HepG2 (cell line): ENCODE results near the gene ACTR3. TPM values are rescaled to one million over a fixed set of nuclear protein-coding genes. Genes with fewer than 3 reads are reported as not detected.

Experiments
- ARNTL ChIP-seq: sonication (generic); formaldehyde crosslinking; IDR thresholded peaks from 2 replicates; pipeline ENCODE4 v1.4.0; 2020; ENCODE audit warnings: mild to moderate bottlenecking, missing genetic modification reagents
- BCL6 ChIP-seq: IDR thresholded peaks from 2 replicates; pipeline ENCODE4 v1.6.1; 2016; ENCODE audit warnings: missing genetic modification reagents, missing compliant biosample characterization
- DPF2 ChIP-seq: sonication (generic); formaldehyde crosslinking; IDR thresholded peaks from 2 replicates; pipeline ENCODE4 v1.4.0; 2020; ENCODE audit warnings: mild to moderate bottlenecking, low read depth, missing genetic modification reagents, borderline replicate concordance
- FOSL2 ChIP-seq: sonication (generic); formaldehyde crosslinking; IDR thresholded peaks from 2 replicates; pipeline ENCODE4 v1.4.0; 2020; ENCODE audit warnings: missing genetic modification reagents
- FOXM1 ChIP-seq: sonication (generic); formaldehyde crosslinking; IDR thresholded peaks from 2 replicates; pipeline ENCODE4 v1.5.0; 2020; ENCODE audit warnings: missing genetic modification reagents
- HOXA5 ChIP-seq: sonication (generic); formaldehyde crosslinking; IDR thresholded peaks from 2 replicates; pipeline ENCODE4 v1.4.0; 2020; ENCODE audit warnings: missing genetic modification reagents
- KAT7 ChIP-seq: IDR thresholded peaks from 2 replicates; pipeline ENCODE4 v1.6.1; 2018; ENCODE audit warnings: borderline replicate concordance, missing compliant biosample characterization
- KLF12 ChIP-seq: sonication (generic); formaldehyde crosslinking; IDR thresholded peaks from 2 replicates; pipeline ENCODE4 v1.4.0; 2020; ENCODE audit warnings: missing genetic modification reagents, borderline replicate concordance
- NFIC ChIP-seq: IDR thresholded peaks from 2 replicates; pipeline ENCODE4 v1.6.1; 2012; ENCODE audit warnings: mild to moderate bottlenecking, low read length, inconsistent platforms
- NR2F6 ChIP-seq, 2 experiments: IDR thresholded peaks; 2 replicates each; pipeline ENCODE4 v1.6.1; 2016; ENCODE audit warnings: antibody characterized with exemption in 1 of 2, mild to moderate bottlenecking in 1 of 2
- SIX1 ChIP-seq: sonication (generic); formaldehyde crosslinking; IDR thresholded peaks from 2 replicates; pipeline ENCODE4 v1.4.0; 2020; ENCODE audit warnings: missing genetic modification reagents, borderline replicate concordance
- SIX4 ChIP-seq: sonication (generic); formaldehyde crosslinking; IDR thresholded peaks from 2 replicates; pipeline ENCODE4 v1.4.0; 2020; ENCODE audit warnings: missing genetic modification reagents
- SOX13 ChIP-seq, 3 experiments: fragments of 450-650 bp in 1 of 3; sonication (generic) in 1 of 3; formaldehyde crosslinking in 1 of 3; IDR thresholded peaks in 2 of 3; conservative IDR thresholded peaks in 1 of 3; 2 replicates each; pipeline versions ENCODE4 v1.5.0 to v1.6.1; 2016 to 2020; ENCODE audit warnings: antibody characterized with exemption in 1 of 3, mild to moderate bottlenecking in 1 of 3, missing compliant biosample characterization in 1 of 3, missing genetic modification reagents in 1 of 3, moderate library complexity in 1 of 3
- SRF ChIP-seq: IDR thresholded peaks from 2 replicates; pipeline ENCODE4 v1.6.1; 2011; ENCODE audit warnings: mild to moderate bottlenecking, low read depth, low read length, moderate library complexity
- ZNF296 ChIP-seq: sonication (generic); formaldehyde crosslinking; conservative IDR thresholded peaks from 2 replicates; pipeline ENCODE4 v1.5.0; 2020; ENCODE audit warnings: mild to moderate bottlenecking, missing genetic modification reagents
- ZNF414 ChIP-seq: sonication (generic); formaldehyde crosslinking; IDR thresholded peaks from 2 replicates; pipeline ENCODE4 v1.5.0; 2020; ENCODE audit warnings: missing genetic modification reagents
- ZNF777 ChIP-seq: sonication (generic); formaldehyde crosslinking; IDR thresholded peaks from 2 replicates; pipeline ENCODE4 v1.4.0; 2020; ENCODE audit warnings: missing genetic modification reagents
- ZSCAN12 ChIP-seq: sonication (generic); formaldehyde crosslinking; IDR thresholded peaks from 2 replicates; pipeline ENCODE4 v1.9.0; 2021; ENCODE audit warnings: mild to moderate bottlenecking, missing genetic modification reagents
- polyA plus RNA-seq, 8 experiments: library from polyadenylated mRNA; depleted of rRNA in 3 of 8; stranded (reverse) in 7 of 8; unstranded in 1 of 8; fragments of >200 nt; fragmentation: Illumina TruSeq in 4 of 8; extraction: Trizol in 4 of 8; gene quantifications; 2 replicates each; pipeline versions ENCODE4 v1.2.1 to v1.2.3, GENCODE V29; 2011 to 2016; ENCODE audit warnings: low read depth in 4 of 8, missing spikeins in 1 of 8, mixed read lengths in 1 of 8; ENCODE audit not compliant: insufficient read depth in 1 of 8
- total RNA-seq, 5 experiments: library from RNA; depleted of rRNA; stranded (reverse); fragments of >200 nt; fragmentation: Illumina TruSeq; extraction: Trizol; gene quantifications; 2 replicates each; pipeline ENCODE4 v1.2.3, GENCODE V29; 2016; ENCODE audit warnings: low read depth in 1 of 5
- TF ChIP-seq, protein P1 (sequence below): sonication (generic); formaldehyde crosslinking; IDR thresholded peaks from 2 replicates; pipeline ENCODE4 v1.5.1; 2020; ENCODE audit warnings: mild to moderate bottlenecking, missing genetic modification reagents
- TF ChIP-seq, protein P2 (sequence below): sonication (generic); formaldehyde crosslinking; IDR thresholded peaks from 2 replicates; pipeline ENCODE4 v1.4.0; 2020; ENCODE audit warnings: missing genetic modification reagents
- TF ChIP-seq, protein P3 (sequence below): sonication (generic); formaldehyde crosslinking; IDR thresholded peaks from 2 replicates; pipeline ENCODE4 v1.4.0; 2020; ENCODE audit warnings: missing genetic modification reagents, borderline replicate concordance

The ACTR3 gene
- total and polyA plus RNA-seq, 2 of the 13 experiments (the other 11 are each of a cell fraction or from before 2014, with no cell fraction given): 123 to 225 TPM

DNA sequence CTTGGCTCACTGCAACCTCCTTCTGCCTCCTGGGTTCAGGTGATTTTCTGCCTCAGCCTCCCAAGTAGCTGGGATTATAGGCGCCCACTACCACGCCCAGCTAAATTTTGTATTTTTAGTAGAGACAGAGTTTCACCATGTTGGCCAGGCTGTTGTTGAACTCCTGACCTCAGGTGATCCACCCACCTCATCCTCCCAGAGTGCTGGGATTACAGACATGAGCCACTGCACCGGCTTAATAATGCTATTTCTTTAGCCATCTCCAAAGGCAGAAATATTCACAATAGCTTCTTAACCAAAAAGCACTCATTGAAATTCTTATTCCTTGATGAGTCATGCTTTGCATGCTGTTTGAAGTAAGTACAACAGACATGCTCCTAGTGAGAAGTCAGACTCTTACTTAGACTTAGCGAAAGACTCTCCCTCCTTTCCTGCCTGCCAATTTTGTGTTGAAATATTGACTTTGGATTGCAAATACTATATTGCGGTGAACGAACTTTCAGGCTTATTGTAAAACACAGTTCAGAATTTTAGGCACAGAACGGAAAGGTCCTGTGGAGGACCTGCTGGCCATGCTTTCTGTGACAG is 4.4 kb downstream of the ACTR3 start (continued):
- TF ChIP-seq NR2F6 (IDR thresholded peaks at IDR 0.05): peak; percentile 77
- TF ChIP-seq NR2F6 (CRISPR knock-in tag; IDR thresholded peaks at IDR 0.05): peak; percentile 74
- peak; percentile 69; the same call in 1 of the 2 replicates for TF ChIP-seq HOXA5 (CRISPR knock-in tag)
- no peak for TF ChIP-seq FOXM1 (CRISPR knock-in tag)
- TF ChIP-seq, protein P1, sequence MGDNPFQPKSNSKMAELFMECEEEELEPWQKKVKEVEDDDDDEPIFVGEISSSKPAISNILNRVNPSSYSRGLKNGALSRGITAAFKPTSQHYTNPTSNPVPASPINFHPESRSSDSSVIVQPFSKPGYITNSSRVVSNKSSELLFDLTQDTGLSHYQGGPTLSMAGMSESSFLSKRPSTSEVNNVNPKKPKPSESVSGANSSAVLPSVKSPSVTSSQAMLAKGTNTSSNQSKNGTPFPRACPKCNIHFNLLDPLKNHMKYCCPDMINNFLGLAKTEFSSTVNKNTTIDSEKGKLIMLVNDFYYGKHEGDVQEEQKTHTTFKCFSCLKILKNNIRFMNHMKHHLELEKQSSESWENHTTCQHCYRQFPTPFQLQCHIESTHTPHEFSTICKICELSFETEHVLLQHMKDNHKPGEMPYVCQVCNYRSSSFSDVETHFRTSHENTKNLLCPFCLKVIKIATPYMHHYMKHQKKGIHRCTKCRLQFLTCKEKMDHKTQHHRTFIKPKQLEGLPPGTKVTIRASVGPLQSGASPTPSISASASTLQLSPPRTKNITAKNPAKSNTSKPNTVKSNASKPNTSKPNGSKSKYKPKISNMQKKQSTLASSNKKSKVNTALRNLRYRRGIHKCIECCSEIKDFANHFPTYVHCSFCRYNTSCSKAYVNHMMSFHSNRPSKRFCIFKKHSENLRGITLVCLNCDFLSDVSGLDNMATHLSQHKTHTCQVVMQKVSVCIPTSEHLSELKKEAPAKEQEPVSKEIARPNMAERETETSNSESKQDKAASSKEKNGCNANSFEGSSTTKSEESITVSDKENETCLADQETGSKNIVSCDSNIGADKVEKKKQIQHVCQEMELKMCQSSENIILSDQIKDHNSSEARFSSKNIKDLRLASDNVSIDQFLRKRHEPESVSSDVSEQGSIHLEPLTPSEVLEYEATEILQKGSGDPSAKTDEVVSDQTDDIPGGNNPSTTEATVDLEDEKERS: 0 out of 2 replicates have a peak, but pooled peaks have one; percentile 32
- peak; percentile 59 for TF ChIP-seq DPF2 (CRISPR knock-in tag)
- TF ChIP-seq SOX13 (IDR thresholded peaks at IDR 0.05): peak; percentile 10; the same call in 1 of the 2 replicates
- TF ChIP-seq SOX13 (CRISPR knock-in tag; conservative IDR thresholded peaks at IDR 0.05 in 1 of 2, IDR thresholded peaks at IDR 0.05 in 1 of 2): peak in 1 of 2 experiments; percentile 71; a peak in 2 of 4 replicates
- TF ChIP-seq FOSL2 (CRISPR knock-in tag): peak; percentile 84
- TF ChIP-seq, protein P2, sequence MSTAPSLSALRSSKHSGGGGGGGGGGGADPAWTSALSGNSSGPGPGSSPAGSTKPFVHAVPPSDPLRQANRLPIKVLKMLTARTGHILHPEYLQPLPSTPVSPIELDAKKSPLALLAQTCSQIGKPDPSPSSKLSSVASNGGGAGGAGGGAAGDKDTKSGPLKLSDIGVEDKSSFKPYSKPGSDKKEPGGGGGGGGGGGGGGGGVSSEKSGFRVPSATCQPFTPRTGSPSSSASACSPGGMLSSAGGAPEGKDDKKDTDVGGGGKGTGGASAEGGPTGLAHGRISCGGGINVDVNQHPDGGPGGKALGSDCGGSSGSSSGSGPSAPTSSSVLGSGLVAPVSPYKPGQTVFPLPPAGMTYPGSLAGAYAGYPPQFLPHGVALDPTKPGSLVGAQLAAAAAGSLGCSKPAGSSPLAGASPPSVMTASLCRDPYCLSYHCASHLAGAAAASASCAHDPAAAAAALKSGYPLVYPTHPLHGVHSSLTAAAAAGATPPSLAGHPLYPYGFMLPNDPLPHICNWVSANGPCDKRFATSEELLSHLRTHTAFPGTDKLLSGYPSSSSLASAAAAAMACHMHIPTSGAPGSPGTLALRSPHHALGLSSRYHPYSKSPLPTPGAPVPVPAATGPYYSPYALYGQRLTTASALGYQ: no peak
- no peak for TF ChIP-seq SIX4 (CRISPR knock-in tag)
- 0 out of 2 replicates have a peak, but pooled peaks have one; percentile 65 for TF ChIP-seq ZNF414 (CRISPR knock-in tag)
- TF ChIP-seq SIX1 (CRISPR knock-in tag): 0 out of 2 replicates have a peak, but pooled peaks have one; percentile 20
- no peak for TF ChIP-seq KLF12 (CRISPR knock-in tag)
- peak; percentile 72; the same call in 1 of the 2 replicates for TF ChIP-seq KAT7 (CRISPR knock-in tag)
- no peak for TF ChIP-seq ZNF296 (CRISPR knock-in tag)
- peak; percentile 63; the same call in 1 of the 2 replicates for TF ChIP-seq BCL6 (CRISPR knock-in tag)
- no peak for TF ChIP-seq SRF
- TF ChIP-seq ZSCAN12 (CRISPR knock-in tag): no peak
- peak; percentile 43; the same call in 1 of the 2 replicates for TF ChIP-seq NFIC
- TF ChIP-seq ZNF777 (CRISPR knock-in tag): no peak
- TF ChIP-seq, protein P3, sequence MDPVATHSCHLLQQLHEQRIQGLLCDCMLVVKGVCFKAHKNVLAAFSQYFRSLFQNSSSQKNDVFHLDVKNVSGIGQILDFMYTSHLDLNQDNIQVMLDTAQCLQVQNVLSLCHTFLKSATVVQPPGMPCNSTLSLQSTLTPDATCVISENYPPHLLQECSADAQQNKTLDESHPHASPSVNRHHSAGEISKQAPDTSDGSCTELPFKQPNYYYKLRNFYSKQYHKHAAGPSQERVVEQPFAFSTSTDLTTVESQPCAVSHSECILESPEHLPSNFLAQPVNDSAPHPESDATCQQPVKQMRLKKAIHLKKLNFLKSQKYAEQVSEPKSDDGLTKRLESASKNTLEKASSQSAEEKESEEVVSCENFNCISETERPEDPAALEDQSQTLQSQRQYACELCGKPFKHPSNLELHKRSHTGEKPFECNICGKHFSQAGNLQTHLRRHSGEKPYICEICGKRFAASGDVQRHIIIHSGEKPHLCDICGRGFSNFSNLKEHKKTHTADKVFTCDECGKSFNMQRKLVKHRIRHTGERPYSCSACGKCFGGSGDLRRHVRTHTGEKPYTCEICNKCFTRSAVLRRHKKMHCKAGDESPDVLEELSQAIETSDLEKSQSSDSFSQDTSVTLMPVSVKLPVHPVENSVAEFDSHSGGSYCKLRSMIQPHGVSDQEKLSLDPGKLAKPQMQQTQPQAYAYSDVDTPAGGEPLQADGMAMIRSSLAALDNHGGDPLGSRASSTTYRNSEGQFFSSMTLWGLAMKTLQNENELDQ (CRISPR knock-in tag): no peak
- no peak for TF ChIP-seq ARNTL (CRISPR knock-in tag)
